Immature natural killer cell (primary cell): ENCODE data around the gene OR6C68. TPM values are rescaled to one million over a fixed set of nuclear protein-coding genes. Genes with fewer than 3 reads are reported as not detected.
"Not testable (repeated sequence)": the region's sequence is repeated elsewhere in the genome, so short reads cannot be mapped to it uniquely, and the experiment has no call there.

Experiments
- DNase-seq, 3 donors: peaks; one replicate each; pipeline ENCODE4 v3.0.0; 2022; ENCODE audit warnings: mixed read lengths in 1 of 3
- H3K27ac Mint-ChIP-seq, 6 donors: one replicate each; pipeline ENCODE4 v1.8.0; 2020; ENCODE audit warnings: mixed read lengths in 6 of 6, mild to moderate bottlenecking in 5 of 6, inconsistent platforms in 4 of 6, moderate library complexity in 3 of 6
- H3K27me3 Mint-ChIP-seq, 3 donors: one replicate each; pipeline ENCODE4 v1.8.0; 2020 to 2021; ENCODE audit warnings: low read depth in 3 of 3, mild to moderate bottlenecking in 3 of 3, mixed read lengths in 3 of 3, moderate library complexity in 3 of 3, inconsistent platforms in 1 of 3
- H3K36me3 Mint-ChIP-seq, 3 donors: one replicate each; pipeline ENCODE4 v1.8.0; 2020; ENCODE audit warnings: mixed read lengths in 3 of 3, inconsistent platforms in 2 of 3, mild to moderate bottlenecking in 2 of 3
- H3K4me1 Mint-ChIP-seq, 2 donors: one replicate each; pipeline ENCODE4 v1.8.0; 2020; ENCODE audit warnings: inconsistent platforms in 2 of 2, mild to moderate bottlenecking in 2 of 2, mixed read lengths in 2 of 2, moderate library complexity in 1 of 2
- H3K4me3 Mint-ChIP-seq, 5 donors: one replicate each; pipeline ENCODE4 v1.8.0; 2020; ENCODE audit warnings: mild to moderate bottlenecking in 5 of 5, mixed read lengths in 5 of 5, inconsistent platforms in 3 of 5, moderate library complexity in 3 of 5
- H3K9me3 Mint-ChIP-seq, 6 donors: one replicate each; pipeline ENCODE4 v1.8.0; 2020; ENCODE audit warnings: mild to moderate bottlenecking in 6 of 6, mixed read lengths in 6 of 6, inconsistent platforms in 4 of 6, moderate library complexity in 3 of 6
- polyA plus RNA-seq, 3 donors: library from polyadenylated mRNA; unstranded; fragments of 300-500 nt; fragmentation: Illumina TruSeq; gene quantifications; one replicate each; pipeline ENCODE4 v1.2.3, GENCODE V29; 2021

Gene OR6C68
- polyA plus RNA-seq, result not detected

- DNase-seq, result no peak
- Mint-ChIP-seq H3K27ac (no peak within 1 kb of the TSS), H3K4me3 (no peak within 1 kb of the TSS), H3K36me3 (no peaks in the 10 kb centered on the region), H3K9me3 (no peaks in the 10 kb centered on the region), H3K27me3 (peaks cover 0 to 2% (median 0%) of the 10 kb centered on the region in 3 donors), H3K4me1 (no peaks in the 10 kb centered on the region)
Measured at GRCh38 chr12:55492078-55492477, at the start of gene OR6C68. Gene OR6C68, plus strand, starts transcription at chr12:55492378. Its CDS starts 0 bp downstream, at chr12:55492378.

- Mint-ChIP-seq H3K4me1 (no peaks in the 10 kb centered on the region), H3K9me3 (peaks cover 6 to 35% (median 19%) of the 10 kb centered on the region in 6 donors), H3K27me3 (peaks cover 0 to 12% (median 4%) of the 10 kb centered on the region in 3 donors)
Measured at GRCh38 chr12:55443776-55444175, 48.4 kb upstream of the OR6C68 start, which contains the start of gene OR6C2. Gene OR6C2, plus strand, starts transcription at chr12:55444076. Its CDS starts 8,138 bp downstream, at chr12:55452214.

DNA sequence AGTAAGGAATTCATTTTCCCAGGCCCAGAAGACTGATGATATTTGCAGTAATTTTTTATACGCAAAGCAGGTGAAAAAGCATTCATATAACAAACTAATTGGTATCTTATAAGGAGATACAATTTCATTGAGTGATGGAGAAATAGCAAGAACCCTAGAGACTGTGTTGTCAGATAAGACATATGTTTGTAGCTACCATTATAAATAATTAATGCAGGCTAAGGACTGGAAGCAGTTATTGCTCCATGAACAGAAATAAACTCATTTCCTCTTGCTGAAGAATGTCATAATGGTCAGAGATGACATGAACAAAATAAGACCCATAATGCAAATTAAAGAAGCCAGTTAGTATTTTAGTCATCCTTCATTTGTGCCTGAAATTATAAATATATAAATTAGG is 46.8 kb upstream of the OR6C68 start:
- no peaks in the 10 kb centered on the region for H3K4me1 Mint-ChIP-seq
- no peak for DNase-seq
- peaks cover 0 to 12% (median 4%) of the 10 kb centered on the region in 3 donors for H3K27me3 Mint-ChIP-seq
- no peak overlapping the region for H3K27ac Mint-ChIP-seq
- peaks cover 0 to 3% (median 0%) of the 10 kb centered on the region in 3 donors for H3K36me3 Mint-ChIP-seq
- H3K9me3 Mint-ChIP-seq, result peaks cover 6 to 23% (median 14%) of the 10 kb centered on the region in 6 donors
- no peak overlapping the region for H3K4me3 Mint-ChIP-seq

More at GRCh38 chr12:55443776-55444175, 48.4 kb upstream of the OR6C68 start, which contains the start of gene OR6C2:
- Mint-ChIP-seq H3K27ac (no peak within 1 kb of the TSS), H3K36me3 (peaks cover 0 to 3% (median 0%) of the 10 kb centered on the region in 3 donors), H3K4me3 (no peak within 1 kb of the TSS)
- no peak for DNase-seq

- peaks cover 0 to 13% (median 9%) of the 10 kb centered on the region in 6 donors for H3K9me3 Mint-ChIP-seq
- no peak overlapping the region for H3K27ac Mint-ChIP-seq
- H3K27me3 Mint-ChIP-seq, result peaks cover 0 to 12% (median 2%) of the 10 kb centered on the region in 3 donors
- H3K36me3 Mint-ChIP-seq, result no peaks in the 10 kb centered on the region
- H3K4me3 Mint-ChIP-seq, result no peak overlapping the region
- H3K4me1 Mint-ChIP-seq, result no peaks in the 10 kb centered on the region
- DNase-seq, result no peak
Measured at GRCh38 chr12:55446326-55446725, 45.9 kb upstream of the OR6C68 start.

- H3K4me3 Mint-ChIP-seq, result no peak overlapping the region
- no peaks in the 10 kb centered on the region for H3K9me3 Mint-ChIP-seq
- no peaks in the 10 kb centered on the region for H3K36me3 Mint-ChIP-seq
- H3K27me3 Mint-ChIP-seq, result peaks cover 0 to 9% (median 2%) of the 10 kb centered on the region in 3 donors
- no peak overlapping the region for H3K27ac Mint-ChIP-seq
- no peaks in the 10 kb centered on the region for H3K4me1 Mint-ChIP-seq
- DNase-seq, result no peak
Measured at GRCh38 chr12:55448825-55449224, 43.4 kb upstream of the OR6C68 start.

- not testable (repeated sequence) for H3K27ac Mint-ChIP-seq, H3K4me3 Mint-ChIP-seq, DNase-seq, H3K9me3 Mint-ChIP-seq, H3K36me3 Mint-ChIP-seq, H3K4me1 Mint-ChIP-seq
- H3K27me3 Mint-ChIP-seq, result peaks cover 0 to 15% (median 6%) of the 10 kb centered on the region in 3 donors
Measured at GRCh38 chr12:55464926-55465325, 27.3 kb upstream of the OR6C68 start.

DNA sequence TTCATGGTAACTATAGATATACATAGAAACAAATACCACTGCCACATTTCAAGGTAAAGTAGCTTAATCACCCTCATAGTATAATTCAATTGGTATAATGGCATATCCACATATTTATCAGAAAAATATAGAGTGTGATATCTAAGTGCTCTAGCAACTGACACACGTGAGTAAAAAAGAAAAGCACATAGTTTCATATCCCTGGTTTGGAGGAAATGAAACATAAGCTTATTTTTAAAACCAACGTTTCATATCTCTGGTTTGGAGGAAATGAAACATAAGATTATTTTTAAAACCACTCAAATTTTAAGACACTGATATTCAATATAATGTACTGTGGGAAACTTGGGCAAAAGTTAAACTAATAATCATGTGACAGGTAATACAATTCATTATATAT is 24.3 kb upstream of the OR6C68 start:
- Mint-ChIP-seq H3K36me3 (no peaks in the 10 kb centered on the region), H3K27ac (no peak overlapping the region), H3K4me3 (no peak overlapping the region), H3K9me3 (peaks cover 0 to 2% (median 0%) of the 10 kb centered on the region in 6 donors), H3K27me3 (peaks cover 0 to 11% (median 4%) of the 10 kb centered on the region in 3 donors), H3K4me1 (no peaks in the 10 kb centered on the region)
- DNase-seq, result no peak

- Mint-ChIP-seq H3K4me3 (no peak overlapping the region), H3K27me3 (peaks cover 0 to 11% (median 4%) of the 10 kb centered on the region in 3 donors), H3K4me1 (no peaks in the 10 kb centered on the region), H3K27ac (no peak overlapping the region), H3K9me3 (no peaks in the 10 kb centered on the region), H3K36me3 (no peaks in the 10 kb centered on the region)
- no peak for DNase-seq
Measured at GRCh38 chr12:55469291-55469690, 22.9 kb upstream of the OR6C68 start.

GRCh38 chr12:55470088-55470829 is 21.9 kb upstream of the OR6C68 start, which contains the start of gene OR6C70:
Gene OR6C70, minus strand, starts transcription at chr12:55470138. Its CDS starts 0 bp downstream, at chr12:55470138.
- H3K36me3 Mint-ChIP-seq, result no peaks in the 10 kb centered on the region
- no peaks in the 10 kb centered on the region for H3K9me3 Mint-ChIP-seq
- H3K27ac Mint-ChIP-seq, result no peak within 1 kb of the TSS
- peaks cover 0 to 8% (median 0%) of the 10 kb centered on the region in 3 donors for H3K27me3 Mint-ChIP-seq
- DNase-seq, result no peak
- no peak within 1 kb of the TSS for H3K4me3 Mint-ChIP-seq
- no peaks in the 10 kb centered on the region for H3K4me1 Mint-ChIP-seq

- Mint-ChIP-seq H3K27ac (no peak overlapping the region), H3K4me1 (no peaks in the 10 kb centered on the region), H3K4me3 (no peak overlapping the region), H3K36me3 (no peaks in the 10 kb centered on the region), H3K27me3 (peaks cover 0 to under 1% (median 0%) of the 10 kb centered on the region in 3 donors), H3K9me3 (no peaks in the 10 kb centered on the region)
- no peak for DNase-seq
Measured at GRCh38 chr12:55472264-55472663, 19.9 kb upstream of the OR6C68 start.

- not testable (repeated sequence) for H3K27ac Mint-ChIP-seq, DNase-seq
Measured at GRCh38 chr12:55479136-55479535, 13.0 kb upstream of the OR6C68 start.

GRCh38 chr12:55484284-55484683 is 7.9 kb upstream of the OR6C68 start:
- not testable (repeated sequence) for H3K36me3 Mint-ChIP-seq, H3K27ac Mint-ChIP-seq, H3K4me3 Mint-ChIP-seq

More at GRCh38 chr12:55479136-55479535, 13.0 kb upstream of the OR6C68 start:
- H3K4me3 Mint-ChIP-seq, H3K9me3 Mint-ChIP-seq, H3K36me3 Mint-ChIP-seq, H3K27me3 Mint-ChIP-seq, H3K4me1 Mint-ChIP-seq: not testable (repeated sequence)

GRCh38 chr12:55495490-55495889 is 3.3 kb downstream of the OR6C68 start:
- Mint-ChIP-seq H3K27ac (no peak overlapping the region), H3K36me3 (no peaks in the 10 kb centered on the region), H3K27me3 (peaks cover 2 to 4% (median 2%) of the 10 kb centered on the region in 3 donors), H3K9me3 (no peaks in the 10 kb centered on the region), H3K4me1 (no peaks in the 10 kb centered on the region), H3K4me3 (no peak overlapping the region)
- no peak for DNase-seq

More at GRCh38 chr12:55484284-55484683, 7.9 kb upstream of the OR6C68 start:
- H3K27me3 Mint-ChIP-seq, H3K9me3 Mint-ChIP-seq, DNase-seq, H3K4me1 Mint-ChIP-seq: not testable (repeated sequence)

- no peak overlapping the region for H3K27ac Mint-ChIP-seq
- H3K9me3 Mint-ChIP-seq, result no peaks in the 10 kb centered on the region
- H3K4me1 Mint-ChIP-seq, result no peaks in the 10 kb centered on the region
- no peak overlapping the region for H3K4me3 Mint-ChIP-seq
- H3K36me3 Mint-ChIP-seq, result no peaks in the 10 kb centered on the region
- no peak for DNase-seq
- H3K27me3 Mint-ChIP-seq, result peaks cover 0 to 4% (median 2%) of the 10 kb centered on the region in 3 donors
Measured at GRCh38 chr12:55499231-55499630, 7.1 kb downstream of the OR6C68 start.
